NCI-H82 treated with DMSO at 0.1 percent for 48 hours (cell line): Measurements from ENCODE around the gene TAF1B.
"Not testable (repeated sequence)": the region's sequence is repeated elsewhere in the genome, so short reads cannot be mapped to it uniquely, and the experiment has no call there.

ENCODE experiments used
- DNase-seq: peaks from one replicate; lab custom pipeline; 2025; ENCODE audit not compliant: unreplicated experiment; lab: John Stamatoyannopoulos, UW

Gene TAF1B

GRCh38 chr2:9879455-9880194 is 36.4 kb downstream of the TAF1B start:
- no peak for DNase-seq

GRCh38 chr2:9883897-9884296 is 40.6 kb downstream of the TAF1B start:
- no peak for DNase-seq

GRCh38 chr2:9884436-9884835 is 41.2 kb downstream of the TAF1B start:
- DNase-seq: no peak

- DNase-seq: no peak
These were observed 41.9 kb downstream of the TAF1B start for GRCh38 chr2:9885036-9885684.

- DNase-seq: no peak
These were observed 44.2 kb downstream of the TAF1B start for GRCh38 chr2:9887513-9887912.

GRCh38 chr2:9889812-9890261 is 46.6 kb downstream of the TAF1B start:
- no peak for DNase-seq

- no peak for DNase-seq
These were observed 49.0 kb downstream of the TAF1B start for GRCh38 chr2:9892236-9892635.

GRCh38 chr2:9895669-9896590 is 52.7 kb downstream of the TAF1B start:
- DNase-seq: no peak

- no peak for DNase-seq
These were observed 54.1 kb downstream of the TAF1B start for GRCh38 chr2:9897331-9897737.

GRCh38 chr2:9897846-9898245 is 54.6 kb downstream of the TAF1B start:
- DNase-seq: peak; percentile 90

GRCh38 chr2:9905413-9905812 is 62.1 kb downstream of the TAF1B start:
- DNase-seq: no peak

GRCh38 chr2:9907402-9907801 is 64.1 kb downstream of the TAF1B start:
- DNase-seq: no peak

- no peak for DNase-seq
These were observed 65.4 kb downstream of the TAF1B start for GRCh38 chr2:9908639-9909038.

- no peak for DNase-seq
These were observed 65.8 kb downstream of the TAF1B start for GRCh38 chr2:9909106-9909505.

- no peak for DNase-seq
These were observed 67.4 kb downstream of the TAF1B start for GRCh38 chr2:9910699-9911098.

- no peak for DNase-seq
These were observed 69.2 kb downstream of the TAF1B start for GRCh38 chr2:9912468-9912867.

- DNase-seq: no peak
These were observed 71.3 kb downstream of the TAF1B start for GRCh38 chr2:9914384-9915065.

- DNase-seq: no peak
These were observed 75.0 kb downstream of the TAF1B start for GRCh38 chr2:9918275-9918674.

GRCh38 chr2:9919512-9919911 is 76.2 kb downstream of the TAF1B start:
- DNase-seq: no peak

GRCh38 chr2:9927020-9927419 is 83.7 kb downstream of the TAF1B start:
- DNase-seq: not testable (repeated sequence)

GRCh38 chr2:9937258-9937657 is 94.0 kb downstream of the TAF1B start:
- DNase-seq: no peak
